SJCRH30 (cell line): ENCODE results near the gene MEGF10. TPM values are rescaled to one million over a fixed set of nuclear protein-coding genes. Genes with fewer than 3 reads are reported as not detected.

Source experiments
- DNase-seq, 2 experiments: peaks; one replicate each; pipeline ENCODE4 v3.0.0-alpha.2; 2015 to 2020
- H3K27ac ChIP-seq: fragments of 250-450 bp; sonication (Bioruptor Pico); 2 replicates; pipeline ENCODE4 v1.5.1; 2020; ENCODE audit warnings: mild to moderate bottlenecking, moderate library complexity
- H3K27me3 ChIP-seq: fragments of 250-450 bp; sonication (Bioruptor Pico); 2 replicates; pipeline ENCODE4 v1.5.1; 2020; ENCODE audit warnings: mild to moderate bottlenecking, moderate library complexity
- H3K36me3 ChIP-seq: fragments of 250-450 bp; sonication (Bioruptor Pico); 2 replicates; pipeline ENCODE4 v1.5.1; 2020; ENCODE audit warnings: mild to moderate bottlenecking, moderate library complexity
- H3K4me1 ChIP-seq: fragments of 250-450 bp; sonication (Bioruptor Pico); 2 replicates; pipeline ENCODE4 v1.5.1; 2020; ENCODE audit warnings: mild to moderate bottlenecking, moderate library complexity
- H3K4me3 ChIP-seq: fragments of 250-450 bp; sonication (Bioruptor Pico); 2 replicates; pipeline ENCODE4 v1.5.1; 2020; ENCODE audit warnings: mild to moderate bottlenecking, moderate library complexity
- H3K9me3 ChIP-seq: fragments of 250-450 bp; sonication (Bioruptor Pico); replicated peaks from 2 replicates; pipeline ENCODE4 v1.5.1; 2020; ENCODE audit warnings: mild to moderate bottlenecking, moderate library complexity
- total RNA-seq: library from RNA; depleted of rRNA; stranded (reverse); fragments of >200 nt; shearing (Covaris generic); gene quantifications from 2 replicates; pipeline ENCODE4 v1.2.3, GENCODE V29; 2014

The MEGF10 gene
- total RNA-seq, 1 experiment from 2014 or later: 77.9 TPM

GRCh38 chr5:127428748-127429147 is 138.2 kb downstream of the MEGF10 start:
- no peak overlapping the region for H3K4me3 ChIP-seq
- H3K4me1 ChIP-seq: peaks cover 27% of the 10 kb centered on the region
- H3K27ac ChIP-seq: no peak overlapping the region
- H3K9me3 ChIP-seq: no peaks in the 10 kb centered on the region
- H3K27me3 ChIP-seq: no peaks in the 10 kb centered on the region
- peaks cover 30% of the 10 kb centered on the region for H3K36me3 ChIP-seq
- no peak for DNase-seq

- no peak for DNase-seq
- Histone ChIP-seq H3K4me1 (peaks cover 17% of the 10 kb centered on the region), H3K9me3 (no peaks in the 10 kb centered on the region), H3K27me3 (no peaks in the 10 kb centered on the region), H3K4me3 (no peak overlapping the region), H3K27ac (no peak overlapping the region), H3K36me3 (peaks cover 22% of the 10 kb centered on the region)
Observed at GRCh38 chr5:127429928-127430327, 139.3 kb downstream of the MEGF10 start.

- H3K27me3 ChIP-seq: no peaks in the 10 kb centered on the region
- peaks cover 22% of the 10 kb centered on the region for H3K36me3 ChIP-seq
- no peaks in the 10 kb centered on the region for H3K9me3 ChIP-seq
- no peak for DNase-seq
- H3K27ac ChIP-seq: no peak overlapping the region
- H3K4me1 ChIP-seq: peaks cover 10% of the 10 kb centered on the region
- no peak overlapping the region for H3K4me3 ChIP-seq
Observed at GRCh38 chr5:127430627-127431026, 140.0 kb downstream of the MEGF10 start.

- Histone ChIP-seq H3K36me3 (peaks cover 13% of the 10 kb centered on the region), H3K4me1 (no peaks in the 10 kb centered on the region), H3K9me3 (no peaks in the 10 kb centered on the region), H3K4me3 (no peak overlapping the region), H3K27me3 (no peaks in the 10 kb centered on the region), H3K27ac (no peak overlapping the region)
- DNase-seq: no peak
Observed at GRCh38 chr5:127431977-127432585, 141.5 kb downstream of the MEGF10 start.

- H3K9me3 ChIP-seq: no peaks in the 10 kb centered on the region
- H3K4me3 ChIP-seq: no peak overlapping the region
- no peaks in the 10 kb centered on the region for H3K27me3 ChIP-seq
- no peak overlapping the region for H3K27ac ChIP-seq
- H3K36me3 ChIP-seq: peaks cover 7% of the 10 kb centered on the region
- H3K4me1 ChIP-seq: no peaks in the 10 kb centered on the region
- DNase-seq: no peak
Observed at GRCh38 chr5:127433526-127433925, 142.9 kb downstream of the MEGF10 start.

- Histone ChIP-seq H3K9me3 (no peaks in the 10 kb centered on the region), H3K4me1 (no peaks in the 10 kb centered on the region), H3K27me3 (no peaks in the 10 kb centered on the region), H3K4me3 (no peak overlapping the region), H3K27ac (no peak overlapping the region), H3K36me3 (peaks cover 4% of the 10 kb centered on the region; the same call in 1 of the 2 replicates)
- no peak for DNase-seq
Observed at GRCh38 chr5:127434588-127434987, 144.0 kb downstream of the MEGF10 start.

- H3K9me3 ChIP-seq: no peaks in the 10 kb centered on the region
- H3K36me3 ChIP-seq: peaks cover 4% of the 10 kb centered on the region; the same call in 1 of the 2 replicates
- H3K4me1 ChIP-seq: no peaks in the 10 kb centered on the region
- no peak for DNase-seq
- no peaks in the 10 kb centered on the region for H3K27me3 ChIP-seq
- H3K4me3 ChIP-seq: no peak overlapping the region
- H3K27ac ChIP-seq: no peak overlapping the region
Observed at GRCh38 chr5:127435821-127436220, 145.2 kb downstream of the MEGF10 start.

GRCh38 chr5:127439644-127440043 is 149.0 kb downstream of the MEGF10 start:
- H3K27me3 ChIP-seq: no peaks in the 10 kb centered on the region
- H3K4me1 ChIP-seq: no peaks in the 10 kb centered on the region
- no peak overlapping the region for H3K4me3 ChIP-seq
- no peak for DNase-seq
- H3K27ac ChIP-seq: no peak overlapping the region
- no peaks in the 10 kb centered on the region for H3K9me3 ChIP-seq
- peaks cover 14% of the 10 kb centered on the region for H3K36me3 ChIP-seq

- DNase-seq: no peak
- no peaks in the 10 kb centered on the region for H3K4me1 ChIP-seq
- H3K27ac ChIP-seq: no peak overlapping the region
- peaks cover 17% of the 10 kb centered on the region for H3K36me3 ChIP-seq
- no peak overlapping the region for H3K4me3 ChIP-seq
- no peaks in the 10 kb centered on the region for H3K9me3 ChIP-seq
- H3K27me3 ChIP-seq: no peaks in the 10 kb centered on the region
Observed at GRCh38 chr5:127440831-127441230, 150.2 kb downstream of the MEGF10 start.

GRCh38 chr5:127441799-127442484 is 151.3 kb downstream of the MEGF10 start:
- DNase-seq: peak in 1 of 2 experiments; percentile 60
- peaks cover 16% of the 10 kb centered on the region for H3K36me3 ChIP-seq

GRCh38 chr5:127444171-127444570 is 153.6 kb downstream of the MEGF10 start:
- Histone ChIP-seq H3K9me3 (no peaks in the 10 kb centered on the region), H3K36me3 (peaks cover 39% of the 10 kb centered on the region), H3K4me1 (no peaks in the 10 kb centered on the region), H3K27ac (no peak overlapping the region), H3K4me3 (no peak overlapping the region), H3K27me3 (no peaks in the 10 kb centered on the region)
- no peak for DNase-seq

More at GRCh38 chr5:127441799-127442484, 151.3 kb downstream of the MEGF10 start:
- Histone ChIP-seq H3K4me1 (no peaks in the 10 kb centered on the region), H3K27ac (no peak overlapping the region), H3K9me3 (no peaks in the 10 kb centered on the region), H3K27me3 (no peaks in the 10 kb centered on the region), H3K4me3 (no peak overlapping the region)

- Histone ChIP-seq H3K4me3 (no peak overlapping the region), H3K36me3 (peaks cover 48% of the 10 kb centered on the region)
Observed at GRCh38 chr5:127445328-127445727, 154.7 kb downstream of the MEGF10 start.

GRCh38 chr5:127446626-127447025 is 156.0 kb downstream of the MEGF10 start:
- Histone ChIP-seq H3K27me3 (no peaks in the 10 kb centered on the region), H3K9me3 (no peaks in the 10 kb centered on the region), H3K27ac (no peak overlapping the region), H3K4me1 (no peaks in the 10 kb centered on the region), H3K4me3 (no peak overlapping the region), H3K36me3 (peaks cover 59% of the 10 kb centered on the region)
- DNase-seq: no peak

More at GRCh38 chr5:127445328-127445727, 154.7 kb downstream of the MEGF10 start:
- H3K4me1 ChIP-seq: no peaks in the 10 kb centered on the region
- DNase-seq: no peak
- no peak overlapping the region for H3K27ac ChIP-seq
- no peaks in the 10 kb centered on the region for H3K27me3 ChIP-seq
- H3K9me3 ChIP-seq: no peaks in the 10 kb centered on the region

- Histone ChIP-seq H3K36me3 (peaks cover 64% of the 10 kb centered on the region), H3K27me3 (no peaks in the 10 kb centered on the region), H3K27ac (peak overlapping the region; percentile 34), H3K4me1 (no peaks in the 10 kb centered on the region), H3K9me3 (no peaks in the 10 kb centered on the region), H3K4me3 (no peak overlapping the region)
- DNase-seq: no peak
Observed at GRCh38 chr5:127447827-127448226, 157.2 kb downstream of the MEGF10 start.

GRCh38 chr5:127450046-127450445 is 159.4 kb downstream of the MEGF10 start:
- H3K27me3 ChIP-seq: no peaks in the 10 kb centered on the region
- H3K27ac ChIP-seq: no peak overlapping the region
- H3K4me3 ChIP-seq: no peak overlapping the region
- H3K9me3 ChIP-seq: no peaks in the 10 kb centered on the region
- no peak for DNase-seq
- peaks cover 77% of the 10 kb centered on the region for H3K36me3 ChIP-seq
- no peaks in the 10 kb centered on the region for H3K4me1 ChIP-seq

GRCh38 chr5:127451096-127451495 is 160.5 kb downstream of the MEGF10 start:
- Histone ChIP-seq H3K4me1 (no peaks in the 10 kb centered on the region), H3K27me3 (no peaks in the 10 kb centered on the region), H3K9me3 (no peaks in the 10 kb centered on the region), H3K27ac (no peak overlapping the region), H3K4me3 (no peak overlapping the region), H3K36me3 (peaks cover 85% of the 10 kb centered on the region)
- DNase-seq: no peak
